Measurements from ENCODE around the gene FBXW11. TPM values are rescaled to one million over a fixed set of nuclear protein-coding genes. Genes with fewer than 3 reads are reported as not detected.

FBXW11 gene
- total and polyA plus RNA-seq, 2 of the 13 experiments (the other 11 are each of a cell fraction or from before 2014, with no cell fraction given): 31.7 to 53.6 TPM

- Histone ChIP-seq H3K9me3 (ENCODE audit: low read length) (no peaks in the 10 kb centered on the region), H2AFZ (ENCODE audit: low read length) (no peak overlapping the region), H3K4me3 (replicated peaks in 1 of 3; ENCODE audit: insufficient read depth in 1 of 3, low read depth in 2 of 3, low read length in 3 of 3) (no peak overlapping the region), H4K20me1 (ENCODE audit: insufficient read depth, low read length) (no peaks in the 10 kb centered on the region), H3K36me3 (replicated peaks in 1 of 2; ENCODE audit: control insufficient read depth in 1 of 2, insufficient read depth in 2 of 2, low read length in 2 of 2) (no peaks in the 10 kb centered on the region; a peak in 1 of 5 replicates), H3K79me2 (ENCODE audit: insufficient read depth, low read length) (no peaks in the 10 kb centered on the region), H3K27ac (ENCODE audit: extremely low read length, insufficient read depth, low read length) (no peak overlapping the region), H3K4me2 (ENCODE audit: low read depth, low read length) (no peak overlapping the region), H3K9ac (ENCODE audit: insufficient read depth, low read depth, low read length) (no peak overlapping the region), H3K4me1 (ENCODE audit: insufficient read depth, low read length) (peaks cover 12% of the 10 kb centered on the region), H3K27me3 (ENCODE audit: control insufficient read depth in 1 of 2, insufficient read depth in 2 of 2, low read length in 2 of 2) (no peaks in the 10 kb centered on the region)
- TF ChIP-seq NAIF1 (CRISPR knock-in tag; IDR thresholded peaks at IDR 0.05; ENCODE audit: borderline replicate concordance) (no peak), RARG (CRISPR knock-in tag; IDR thresholded peaks at IDR 0.05; ENCODE audit: low read depth) (no peak), KDM1A (CRISPR knock-in tag; IDR thresholded peaks at IDR 0.05) (no peak), PRDM10 (CRISPR knock-in tag; IDR thresholded peaks at IDR 0.05; ENCODE audit: low read depth) (no peak), ZZZ3 (CRISPR knock-in tag; IDR thresholded peaks at IDR 0.05; ENCODE audit: borderline replicate concordance) (no peak)
- BruUV-seq (replicated peaks): no TSS peak
- in situ Hi-C loops (cut with HindIII; ENCODE audit: extremely low pct_ligation_motif_present, low pct_unique_long_range_greater_than_20kb): no loop called here
- DNase-seq (ENCODE audit: low spot score) (no peak), ATAC-seq (no peak), FAIRE-seq (no peak)
- intact Hi-C loops (cut with micrococcal nuclease; ENCODE audit: unreplicated experiment): no loop called here
- 93% methylated on average over 4 of the region's 4 CpGs for WGBS (ENCODE audit: low lambda C conversion rate)
- ChIA-PET CTCF (ENCODE audit: low intra/inter-chr PET ratio, low total read pairs) (no interaction called here), POLR2A (no interaction called here)
Measured at GRCh38 chr5:172046593-172046992, 40.2 kb upstream of the FBXW11 start.

GRCh38 chr5:172045315-172045632 lies 38.8 kb upstream of the FBXW11 start:
- no TSS peak for BruUV-seq (replicated peaks)
- no peak for TF ChIP-seq KLF15 (CRISPR knock-in tag; IDR thresholded peaks at IDR 0.05; ENCODE audit: borderline replicate concordance)
- no peak for TF ChIP-seq CCDC6 (CRISPR knock-in tag; IDR thresholded peaks at IDR 0.05)
- TF ChIP-seq ZNF7 (CRISPR knock-in tag; IDR thresholded peaks at IDR 0.05): no peak
- TF ChIP-seq ZNF234 (CRISPR knock-in tag; conservative IDR thresholded peaks at IDR 0.05): no peak
- no peaks in the 10 kb centered on the region for H3K79me2 ChIP-seq (ENCODE audit: insufficient read depth, low read length)
- no peak overlapping the region for H3K4me2 ChIP-seq (ENCODE audit: low read depth, low read length)
- in situ Hi-C loops (cut with HindIII; ENCODE audit: extremely low pct_ligation_motif_present, low pct_unique_long_range_greater_than_20kb) (no loop called here), intact Hi-C loops (cut with micrococcal nuclease; ENCODE audit: unreplicated experiment) (no loop called here)
- H2AFZ ChIP-seq (ENCODE audit: low read length): no peak overlapping the region
- H3K4me1 ChIP-seq (ENCODE audit: insufficient read depth, low read length): peaks cover 15% of the 10 kb centered on the region
- whole genome bisulfite sequencing (ENCODE audit: low lambda C conversion rate): 85% methylated on average over 7 of the region's 7 CpGs
- ChIA-PET CTCF (ENCODE audit: low intra/inter-chr PET ratio, low total read pairs) (no interaction called here), POLR2A (no interaction called here)
- H3K9ac ChIP-seq (ENCODE audit: insufficient read depth, low read depth, low read length): no peak overlapping the region
- no peaks in the 10 kb centered on the region for H3K27me3 ChIP-seq (ENCODE audit: control insufficient read depth in 1 of 2, insufficient read depth in 2 of 2, low read length in 2 of 2)
- no peak overlapping the region for H3K4me3 ChIP-seq (replicated peaks in 1 of 3; ENCODE audit: insufficient read depth in 1 of 3, low read depth in 2 of 3, low read length in 3 of 3)
- H3K9me3 ChIP-seq (ENCODE audit: low read length): no peaks in the 10 kb centered on the region
- H4K20me1 ChIP-seq (ENCODE audit: insufficient read depth, low read length): no peaks in the 10 kb centered on the region
- no peak overlapping the region for H3K27ac ChIP-seq (ENCODE audit: extremely low read length, insufficient read depth, low read length)
- DNase-seq (ENCODE audit: low spot score) (no peak), FAIRE-seq (no peak), ATAC-seq (no peak)
- no peaks in the 10 kb centered on the region; a peak in 1 of 5 replicates for H3K36me3 ChIP-seq (replicated peaks in 1 of 2; ENCODE audit: control insufficient read depth in 1 of 2, insufficient read depth in 2 of 2, low read length in 2 of 2)

Measured in HepG2 (cell line).